K562 (cell line): ENCODE measurements around the gene HNRNPU.

Source experiments
- EGR1 ChIP-seq: fragments of 450-650 bp; conservative IDR thresholded peaks from 2 replicates; pipeline ENCODE4 v1.6.1; 2017; ENCODE audit warnings: mild to moderate bottlenecking
- L3MBTL2 ChIP-seq: fragments of 450-650 bp; IDR thresholded peaks from 2 replicates; pipeline ENCODE4 v1.6.1; 2016; ENCODE audit warnings: mild to moderate bottlenecking, moderate library complexity
- PTBP1 ChIP-seq: fragments of 200-400 bp; formaldehyde crosslinking; IDR thresholded peaks from 2 replicates; pipeline ENCODE4 v1.6.1; 2017; ENCODE audit warnings: low read depth, low read length
- RAD51 ChIP-seq: fragments of 450-650 bp; IDR thresholded peaks from 2 replicates; pipeline ENCODE4 v1.7.1; 2016; ENCODE audit warnings: low read depth, mild to moderate bottlenecking, borderline replicate concordance
- RHOXF2B ChIP-seq: fragments of 250-450 bp; sonication (Bioruptor Pico); conservative IDR thresholded peaks from 2 replicates; pipeline ENCODE4 v1.5.1; 2021
- SMAD1 ChIP-seq: fragments of 150-350 bp; IDR thresholded peaks from 2 replicates; pipeline ENCODE4 v1.6.1; 2014; ENCODE audit warnings: low read length, low read depth; ENCODE audit not compliant: partially characterized antibody
- SMC3 ChIP-seq: conservative IDR thresholded peaks from 2 replicates; pipeline ENCODE4 v1.6.1; 2011; ENCODE audit warnings: low read depth, low read length, improper control_type of control experiment; ENCODE audit not compliant: insufficient read depth
- ZNF146 ChIP-seq: IDR thresholded peaks from one replicate; pipeline ENCODE4 v1.6.1; 2018; ENCODE audit warnings: missing compliant biosample characterization; ENCODE audit not compliant: unreplicated experiment
- ZNF699 ChIP-seq: fragments of 250-450 bp; sonication (Bioruptor Pico); IDR thresholded peaks from 2 replicates; pipeline ENCODE4 v1.8.0; 2021; ENCODE audit warnings: mild to moderate bottlenecking, moderate library complexity; ENCODE audit not compliant: insufficient replicate concordance
- TF ChIP-seq, protein P1 (sequence below): sonication (generic); formaldehyde crosslinking; IDR thresholded peaks from 2 replicates; pipeline ENCODE4 v1.8.0; 2023; ENCODE audit warnings: mild to moderate bottlenecking, missing genetic modification reagents
- TF ChIP-seq, protein P2 (sequence below), 3 experiments: IDR thresholded peaks in 2 of 3; conservative IDR thresholded peaks in 1 of 3; 2 replicates each; pipeline ENCODE4 v1.5.1; 2011 to 2012; ENCODE audit warnings: low read length in 3 of 3, mild to moderate bottlenecking in 3 of 3, control low read depth in 2 of 3, improper control_type of control experiment in 1 of 3, inconsistent platforms in 1 of 3, low read depth in 1 of 3, mixed read lengths in 1 of 3, moderate library complexity in 1 of 3; ENCODE audit not compliant: insufficient read depth in 2 of 3

- TF ChIP-seq, protein P1, sequence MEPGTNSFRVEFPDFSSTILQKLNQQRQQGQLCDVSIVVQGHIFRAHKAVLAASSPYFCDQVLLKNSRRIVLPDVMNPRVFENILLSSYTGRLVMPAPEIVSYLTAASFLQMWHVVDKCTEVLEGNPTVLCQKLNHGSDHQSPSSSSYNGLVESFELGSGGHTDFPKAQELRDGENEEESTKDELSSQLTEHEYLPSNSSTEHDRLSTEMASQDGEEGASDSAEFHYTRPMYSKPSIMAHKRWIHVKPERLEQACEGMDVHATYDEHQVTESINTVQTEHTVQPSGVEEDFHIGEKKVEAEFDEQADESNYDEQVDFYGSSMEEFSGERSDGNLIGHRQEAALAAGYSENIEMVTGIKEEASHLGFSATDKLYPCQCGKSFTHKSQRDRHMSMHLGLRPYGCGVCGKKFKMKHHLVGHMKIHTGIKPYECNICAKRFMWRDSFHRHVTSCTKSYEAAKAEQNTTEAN, result no peak
- TF ChIP-seq PTBP1 (no peak), EGR1 (no peak), SMC3 (no peak), SMAD1 (no peak), RHOXF2B (no peak), ZNF146 (CRISPR knock-in tag) (no peak), RAD51 (no peak), L3MBTL2 (no peak), ZNF699 (CRISPR knock-in tag) (no peak)
- TF ChIP-seq, protein P2, sequence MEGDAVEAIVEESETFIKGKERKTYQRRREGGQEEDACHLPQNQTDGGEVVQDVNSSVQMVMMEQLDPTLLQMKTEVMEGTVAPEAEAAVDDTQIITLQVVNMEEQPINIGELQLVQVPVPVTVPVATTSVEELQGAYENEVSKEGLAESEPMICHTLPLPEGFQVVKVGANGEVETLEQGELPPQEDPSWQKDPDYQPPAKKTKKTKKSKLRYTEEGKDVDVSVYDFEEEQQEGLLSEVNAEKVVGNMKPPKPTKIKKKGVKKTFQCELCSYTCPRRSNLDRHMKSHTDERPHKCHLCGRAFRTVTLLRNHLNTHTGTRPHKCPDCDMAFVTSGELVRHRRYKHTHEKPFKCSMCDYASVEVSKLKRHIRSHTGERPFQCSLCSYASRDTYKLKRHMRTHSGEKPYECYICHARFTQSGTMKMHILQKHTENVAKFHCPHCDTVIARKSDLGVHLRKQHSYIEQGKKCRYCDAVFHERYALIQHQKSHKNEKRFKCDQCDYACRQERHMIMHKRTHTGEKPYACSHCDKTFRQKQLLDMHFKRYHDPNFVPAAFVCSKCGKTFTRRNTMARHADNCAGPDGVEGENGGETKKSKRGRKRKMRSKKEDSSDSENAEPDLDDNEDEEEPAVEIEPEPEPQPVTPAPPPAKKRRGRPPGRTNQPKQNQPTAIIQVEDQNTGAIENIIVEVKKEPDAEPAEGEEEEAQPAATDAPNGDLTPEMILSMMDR (IDR thresholded peaks at IDR 0.05 in 2 of 3, conservative IDR thresholded peaks at IDR 0.05 in 1 of 3; ENCODE audit: insufficient read depth in 2 of 3, low read depth in 1 of 3, low read length in 3 of 3), result peak in 1 of 3 experiments; percentile 8; a peak in 1 of 6 replicates
Observed at GRCh38 chr1:244901400-244902015, 37.2 kb upstream of the HNRNPU start.
